NCI-H446 treated with DMSO at 0.1 percent for 48 hours (cell line): Measurements from ENCODE around the gene PTPRN2.
"Not testable (repeated sequence)": the region's sequence is repeated elsewhere in the genome, so short reads cannot be mapped to it uniquely, and the experiment has no call there.

Experiments used
- DNase-seq: peaks from one replicate; lab custom pipeline; 2025; lab: John Stamatoyannopoulos, UW

The PTPRN2 gene

DNA sequence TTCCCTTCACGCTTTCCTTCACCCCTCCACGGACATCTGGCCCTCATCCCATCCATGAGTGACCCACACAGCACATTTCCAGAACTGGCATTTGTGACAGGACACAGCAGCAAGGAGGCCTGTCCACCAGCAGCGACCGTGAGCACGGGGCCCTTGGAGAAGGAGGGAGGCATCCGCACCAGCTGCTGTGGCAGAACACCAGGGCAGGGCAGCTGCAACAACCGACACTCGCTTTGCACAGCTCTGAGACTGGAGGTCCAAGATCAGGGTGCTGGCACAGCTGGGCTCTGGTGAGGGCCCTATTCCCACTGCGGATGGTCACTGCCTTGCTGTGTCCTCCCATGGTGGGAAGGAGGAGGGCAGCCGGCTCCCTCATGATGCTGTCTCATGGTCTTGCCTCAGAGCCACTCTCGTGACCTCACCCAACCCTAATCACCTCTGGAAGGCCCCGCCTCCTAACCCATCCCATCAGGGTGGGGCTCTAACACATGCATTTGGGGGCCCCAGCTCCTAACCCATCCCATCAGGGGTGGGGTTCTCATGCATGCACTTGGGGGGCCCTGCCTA is 36.7 kb downstream of the PTPRN2 start:
- no peak for DNase-seq

DNA sequence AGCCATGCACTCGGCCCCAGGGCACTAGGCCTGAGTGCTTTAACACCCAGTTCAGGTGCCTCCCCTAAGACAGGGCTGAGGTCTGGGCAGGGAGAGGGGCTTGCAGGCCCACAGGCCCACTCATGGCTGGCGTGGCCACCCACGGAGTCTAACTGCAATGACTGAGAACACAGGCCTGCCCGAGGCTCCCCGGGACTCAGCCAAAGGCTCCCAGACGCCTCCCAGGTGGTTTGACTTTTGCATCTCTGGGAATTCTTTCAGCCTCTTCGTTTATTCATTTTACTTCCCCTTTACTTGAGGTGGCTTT is 37.3 kb downstream of the PTPRN2 start:
- no peak for DNase-seq

DNA sequence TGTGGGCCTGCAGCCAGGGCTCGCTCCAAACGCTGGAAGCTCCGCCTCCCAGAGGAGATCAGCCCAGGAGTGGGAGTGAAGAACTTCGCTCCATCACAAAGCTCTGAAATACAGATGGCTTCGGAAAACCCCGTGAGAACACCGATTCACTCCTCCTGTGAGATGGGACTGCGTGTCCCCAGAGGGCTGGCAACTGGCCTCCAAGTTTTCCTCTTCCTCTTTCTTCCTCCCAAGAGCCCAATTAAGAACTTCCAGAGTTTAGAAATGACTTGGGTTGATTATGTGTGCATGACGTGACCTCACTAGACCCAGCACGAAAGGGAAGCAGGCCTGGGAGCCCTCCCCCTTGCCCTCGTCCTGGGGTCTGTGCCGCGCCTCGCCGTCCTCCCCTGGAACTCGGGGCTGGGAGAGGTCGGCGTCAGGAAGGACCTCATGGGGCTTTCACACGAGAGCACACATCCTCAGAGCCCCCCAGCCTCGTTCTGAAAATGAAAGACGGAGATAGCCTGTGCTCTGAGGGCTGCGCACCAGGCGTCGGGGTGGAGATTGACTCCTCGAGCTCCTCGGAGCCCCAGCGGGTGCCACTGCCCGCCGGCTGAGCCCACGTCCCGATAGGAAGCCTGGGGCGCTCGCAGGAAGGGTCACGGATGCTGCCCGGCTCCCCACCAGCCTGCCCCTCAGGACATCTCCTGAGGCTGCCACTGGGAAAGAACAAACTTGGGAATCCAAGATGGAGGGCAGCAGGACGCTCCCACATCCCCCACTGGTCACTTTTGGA is 37.8 kb downstream of the PTPRN2 start:
- DNase-seq: no peak

DNA sequence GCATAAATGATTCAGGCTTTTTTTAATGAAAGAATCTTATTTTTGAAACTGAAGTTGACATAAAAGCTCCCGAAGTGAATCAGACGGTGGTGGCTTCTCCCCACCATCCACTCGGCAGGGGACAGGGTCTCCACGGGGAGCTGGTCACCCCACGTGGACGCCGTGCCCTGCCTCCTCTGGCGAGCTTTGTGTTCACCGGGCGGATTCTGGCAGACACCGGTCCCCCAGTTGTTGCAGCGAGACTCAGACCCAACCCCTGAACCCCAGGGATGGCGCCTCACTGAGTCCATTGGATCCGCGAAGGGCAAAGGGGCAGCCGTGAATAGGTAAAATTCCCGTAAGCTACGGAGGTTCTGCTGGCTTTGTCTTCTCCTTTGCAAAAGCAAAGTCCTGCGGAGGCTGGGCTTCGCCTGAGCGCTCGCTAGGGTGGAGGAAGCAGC is 38.4 kb downstream of the PTPRN2 start:
- DNase-seq: no peak

DNA sequence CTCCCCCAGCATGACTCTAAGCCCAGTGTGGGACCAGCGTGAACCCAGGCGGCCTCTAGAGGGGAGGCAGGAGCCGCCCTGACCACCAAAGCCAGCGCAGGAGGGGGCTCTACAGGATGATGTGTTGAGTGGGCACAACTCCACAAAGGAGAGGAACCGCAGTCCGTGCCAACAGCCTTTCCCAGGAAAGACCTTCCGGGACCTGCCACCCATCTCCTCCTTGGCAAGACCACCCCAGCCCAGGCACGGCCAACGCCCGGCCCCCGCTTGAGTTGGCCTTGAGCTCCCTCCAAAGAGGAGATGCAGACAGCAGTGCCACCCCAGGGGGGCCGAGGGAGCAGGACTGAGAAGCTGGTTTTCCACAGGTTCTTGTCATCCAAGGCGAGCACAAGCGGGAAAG is 38.9 kb downstream of the PTPRN2 start:
- no peak for DNase-seq

DNA sequence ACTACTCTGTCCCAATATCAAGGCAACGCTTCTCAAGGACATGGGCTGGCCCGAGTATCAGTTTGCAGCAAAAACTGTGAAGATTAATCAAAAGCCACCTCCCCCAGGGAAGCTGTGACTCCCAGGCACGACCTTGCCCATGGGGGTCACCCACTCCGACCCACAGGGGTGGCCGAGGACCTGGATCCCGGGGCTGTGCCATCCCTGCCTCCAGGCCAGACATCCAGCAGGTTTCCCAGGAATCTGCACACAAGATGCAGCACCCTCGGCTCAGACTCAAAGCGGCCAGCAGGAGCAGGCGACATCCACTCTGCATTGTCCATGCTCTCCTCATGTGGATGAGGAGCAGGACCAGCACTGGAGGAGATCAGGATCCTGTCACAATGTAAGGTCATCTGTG is 39.8 kb downstream of the PTPRN2 start:
- no peak for DNase-seq

DNA sequence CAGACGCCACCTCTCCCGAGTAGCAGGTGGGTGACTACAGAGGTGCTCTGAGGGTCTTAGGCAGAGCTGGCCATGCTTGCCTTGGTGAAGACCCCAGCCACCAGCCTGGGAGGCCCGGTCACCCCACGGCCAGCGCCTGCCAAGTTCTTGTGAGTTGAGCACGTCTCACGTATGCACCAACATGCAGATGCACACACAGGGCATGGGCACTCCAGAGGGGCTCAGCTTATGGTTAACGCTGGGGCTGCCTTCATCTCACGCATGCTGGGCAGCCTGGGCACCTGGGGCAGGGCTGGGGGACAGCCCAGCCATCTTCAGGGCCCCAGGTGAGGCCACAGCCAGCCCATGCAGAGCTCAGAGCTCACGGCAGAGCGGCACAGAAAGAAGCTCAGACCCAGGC is 41.0 kb downstream of the PTPRN2 start:
- DNase-seq: no peak

DNA sequence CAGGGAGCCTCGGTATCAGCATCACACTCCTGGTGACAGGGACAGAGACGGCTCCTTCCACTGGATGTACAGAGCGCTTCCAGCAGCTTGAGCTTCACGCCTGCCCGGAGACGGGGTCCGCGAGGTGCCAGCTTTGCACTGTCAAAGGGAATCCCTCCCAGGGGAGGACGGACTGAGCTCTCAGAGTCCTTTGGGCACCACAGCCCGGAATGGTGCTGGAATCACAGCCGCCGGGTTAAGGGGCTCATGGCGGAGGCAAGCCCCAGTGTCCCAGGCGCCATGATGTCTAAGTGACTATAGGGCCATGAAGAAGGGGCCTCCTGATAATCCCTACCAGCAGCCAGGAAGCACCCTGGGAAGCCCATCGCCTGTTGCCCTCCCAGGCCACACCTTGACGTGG is 41.4 kb downstream of the PTPRN2 start:
- DNase-seq: no peak

DNA sequence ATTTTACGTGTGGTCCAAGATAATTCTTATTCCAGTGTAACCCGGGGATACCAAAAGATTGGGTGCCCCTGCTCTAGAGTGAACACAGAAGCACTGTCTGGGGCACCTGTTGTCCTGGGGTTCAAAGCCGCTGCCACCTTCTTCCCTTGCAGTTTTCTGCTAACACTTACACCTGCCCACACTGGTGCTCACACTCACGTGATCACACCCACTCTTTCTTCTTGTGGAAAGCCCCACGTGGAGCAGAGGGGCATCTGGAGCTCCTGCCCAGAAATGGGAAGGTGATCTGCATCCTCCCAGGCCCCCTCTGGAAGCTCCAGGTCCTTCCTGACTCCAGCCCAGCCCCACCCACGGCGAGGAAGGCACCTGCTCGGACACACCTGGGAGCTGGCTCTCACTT is 42.9 kb downstream of the PTPRN2 start:
- no peak for DNase-seq

DNA sequence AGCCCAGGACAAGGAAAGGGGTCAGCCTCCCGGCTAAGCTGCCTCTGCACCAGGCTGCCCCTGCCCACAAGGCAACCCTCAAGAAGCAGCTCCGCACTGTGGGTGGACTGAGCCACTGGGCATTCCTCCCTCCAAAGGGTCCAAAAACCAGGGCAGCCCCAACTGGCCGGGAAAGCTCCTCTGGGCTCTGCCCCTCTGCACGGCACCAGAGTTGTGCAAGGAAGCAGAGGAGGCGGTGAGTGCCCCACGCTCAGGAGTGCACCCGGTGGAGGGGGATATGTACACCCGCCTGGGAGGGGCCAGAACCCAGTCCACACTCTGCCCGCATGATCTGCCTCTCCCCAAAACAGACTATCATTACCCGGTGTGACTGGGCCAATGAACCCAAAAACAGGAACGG is 43.8 kb downstream of the PTPRN2 start:
- DNase-seq: no peak

DNA sequence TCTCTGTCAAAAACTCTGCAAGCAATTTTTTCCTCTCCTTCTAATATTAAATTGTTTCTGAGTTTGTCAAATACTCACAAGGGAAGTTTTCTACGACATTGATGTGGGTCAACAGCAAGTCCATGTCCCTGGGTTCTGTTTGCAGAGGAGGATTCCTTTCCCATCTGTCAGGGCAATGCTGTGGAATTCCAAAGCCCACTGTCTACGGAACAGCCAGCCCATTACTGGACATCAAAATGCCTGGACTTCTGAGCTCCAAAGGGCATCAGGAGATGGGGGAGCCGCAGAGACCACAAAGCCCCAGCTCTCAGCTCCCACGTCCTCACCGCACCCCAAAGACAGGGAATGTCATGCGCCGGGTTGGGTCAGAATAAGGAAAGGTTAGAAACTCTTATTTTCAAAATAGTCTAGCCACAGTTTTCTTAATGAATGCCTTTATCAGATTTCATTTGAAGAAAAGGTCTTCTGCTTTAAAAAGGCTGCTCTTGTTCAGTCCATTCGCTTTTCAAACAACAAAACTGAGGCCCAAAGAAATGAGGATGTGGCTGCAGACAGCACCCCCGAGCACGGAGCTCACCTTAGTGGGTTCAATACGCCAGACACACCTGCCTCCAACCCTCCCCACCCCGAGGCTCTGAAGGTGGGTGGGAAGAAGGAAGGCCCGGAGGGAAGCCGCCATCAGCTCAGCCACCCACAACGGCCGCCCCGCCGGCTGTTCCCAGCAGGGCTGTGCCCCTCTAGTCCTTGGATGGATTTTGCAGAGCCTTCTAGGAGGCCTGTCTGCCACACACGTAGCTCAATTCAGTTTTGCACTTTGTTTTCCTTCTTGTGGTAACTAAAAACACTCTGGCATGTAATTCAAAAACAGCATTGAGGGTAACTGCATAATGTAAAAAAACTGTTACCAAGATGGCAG is 44.7 kb downstream of the PTPRN2 start:
- no peak for DNase-seq

DNA sequence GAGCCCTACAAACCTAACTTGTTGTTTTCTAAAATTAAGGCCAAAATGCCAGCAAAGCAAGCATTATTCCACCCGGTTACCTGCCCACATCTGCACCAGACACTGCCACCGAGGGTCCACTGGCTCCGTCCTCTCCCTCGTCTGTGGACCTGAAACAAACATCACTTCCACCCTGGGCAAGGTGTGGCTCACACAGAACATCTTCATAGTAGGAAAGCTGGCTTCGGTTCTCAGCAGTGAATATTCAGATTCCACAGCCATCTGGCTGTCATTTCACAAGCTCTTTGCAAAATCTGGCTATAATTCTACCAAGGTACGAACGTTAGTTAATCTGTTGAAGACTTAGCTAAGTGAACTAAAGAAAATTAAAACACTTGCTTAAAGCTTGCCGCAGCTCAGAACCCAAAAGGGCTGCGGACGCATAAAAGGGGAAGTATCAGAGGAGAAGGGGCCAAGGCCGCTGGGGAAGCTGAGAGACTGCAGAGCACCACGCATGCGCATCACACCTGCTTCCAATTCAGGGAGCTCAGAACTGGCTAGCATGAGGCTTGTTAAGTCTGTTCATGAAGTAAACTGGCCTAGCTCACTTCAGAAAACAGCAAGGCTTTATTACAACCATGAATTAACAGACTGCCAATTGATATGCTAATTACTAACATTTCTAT is 46.1 kb downstream of the PTPRN2 start:
- DNase-seq: no peak

DNA sequence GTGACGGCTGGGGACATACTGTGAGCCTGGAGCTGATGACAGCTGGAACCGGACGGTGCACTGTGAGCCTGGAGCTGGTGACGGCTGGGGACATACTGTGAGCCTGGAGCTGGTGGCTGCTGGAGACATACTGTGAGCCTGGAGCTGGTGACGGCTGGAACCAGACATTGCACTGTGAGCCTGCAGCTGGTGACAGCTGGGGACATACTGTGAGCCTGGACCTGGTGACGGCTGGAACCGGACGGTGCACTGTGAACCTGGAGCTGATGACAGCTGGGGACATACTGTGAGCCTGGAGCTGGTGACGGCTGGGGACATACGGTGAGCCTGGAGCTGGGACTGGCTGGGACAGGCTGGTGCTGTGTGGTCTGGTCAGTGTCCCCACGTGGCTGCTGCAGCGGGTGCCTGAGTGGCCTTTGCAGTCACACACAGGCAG is 47.9 kb downstream of the PTPRN2 start:
- DNase-seq: no peak

DNA sequence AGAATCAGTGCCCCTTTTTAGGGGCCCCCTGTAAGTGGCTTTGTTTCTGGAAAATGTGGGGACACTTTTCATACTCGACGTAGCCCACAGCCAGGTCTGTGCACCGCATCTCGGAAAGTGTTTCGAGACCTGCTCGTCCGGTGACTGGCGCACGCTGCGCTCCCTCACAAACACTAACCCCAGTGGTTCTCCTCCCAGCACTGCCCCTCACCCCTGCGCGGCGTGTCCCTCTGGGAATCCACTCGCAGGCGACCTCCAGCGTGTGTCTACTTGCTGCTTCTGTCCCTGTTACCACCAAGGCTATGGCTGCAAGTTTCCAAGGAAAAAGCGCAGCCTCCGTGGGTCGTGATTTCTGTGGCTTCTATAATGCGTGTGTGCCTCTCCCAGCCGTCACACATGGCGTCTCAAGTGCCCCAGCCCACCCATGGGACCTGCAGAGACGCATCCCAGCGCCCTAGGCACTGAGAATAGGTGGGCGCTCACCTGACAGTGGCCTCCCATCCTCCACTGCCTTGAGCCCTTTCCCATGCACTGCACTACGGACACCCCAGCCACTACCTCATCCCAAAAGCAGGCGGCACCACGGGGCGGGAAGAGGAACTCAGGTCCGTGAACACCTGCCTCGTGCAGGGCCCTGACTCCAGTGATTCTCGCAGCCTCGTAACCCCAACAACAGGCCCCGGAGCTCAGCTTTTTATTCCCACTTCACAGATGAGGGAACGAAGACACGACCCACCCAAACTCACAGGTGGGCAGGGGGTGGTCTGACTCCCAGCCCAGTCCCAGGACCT is 49.3 kb downstream of the PTPRN2 start:
- DNase-seq: no peak

DNA sequence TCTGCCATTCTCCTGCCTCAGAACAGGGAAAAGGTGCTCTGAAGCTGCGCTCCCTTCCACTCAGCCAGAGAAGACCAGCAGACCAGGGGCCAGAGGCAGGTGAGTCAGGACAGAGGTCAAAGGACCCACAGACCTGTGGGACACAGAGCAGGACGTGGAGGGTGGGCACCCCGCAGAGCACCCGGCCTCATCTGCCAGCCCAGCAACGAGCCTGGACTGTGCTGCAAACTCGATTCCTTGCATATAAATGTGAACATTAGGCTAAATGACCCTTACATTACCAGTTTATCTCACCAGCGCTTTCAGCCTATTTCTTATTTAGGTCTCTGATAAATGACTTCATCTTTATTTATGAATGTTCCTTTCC is 50.1 kb downstream of the PTPRN2 start:
- no peak for DNase-seq

DNA sequence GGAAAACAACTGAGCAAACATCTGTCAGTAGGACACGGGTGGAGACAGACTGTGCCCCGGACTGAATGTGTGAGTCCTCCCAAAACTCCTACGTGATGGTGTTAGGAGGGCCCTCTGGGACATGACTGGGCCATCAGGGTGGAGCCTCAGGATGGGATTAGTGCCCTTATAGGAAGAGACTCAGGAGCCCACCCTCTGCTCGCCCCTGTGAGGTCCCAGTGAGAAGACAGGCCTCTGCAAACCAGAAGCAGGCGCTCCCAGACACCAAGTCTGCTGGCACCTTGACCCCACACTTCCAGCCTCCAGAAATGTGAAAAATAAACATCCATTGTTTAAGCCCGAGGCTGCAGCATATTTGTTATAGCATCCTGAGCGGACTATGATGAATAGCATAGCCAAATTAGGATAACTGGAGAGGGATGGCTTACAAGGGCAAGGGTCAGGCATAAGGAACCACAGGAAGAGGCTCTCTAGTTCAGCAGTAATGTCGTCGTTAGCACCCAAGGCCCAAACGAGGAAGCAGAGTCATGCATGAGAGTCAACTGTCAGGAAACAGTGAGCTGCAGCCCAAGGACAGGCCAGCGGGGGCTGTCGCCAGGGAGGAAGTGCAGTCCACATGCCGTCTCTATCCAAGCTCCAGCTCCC is 50.6 kb downstream of the PTPRN2 start:
- DNase-seq: no peak

DNA sequence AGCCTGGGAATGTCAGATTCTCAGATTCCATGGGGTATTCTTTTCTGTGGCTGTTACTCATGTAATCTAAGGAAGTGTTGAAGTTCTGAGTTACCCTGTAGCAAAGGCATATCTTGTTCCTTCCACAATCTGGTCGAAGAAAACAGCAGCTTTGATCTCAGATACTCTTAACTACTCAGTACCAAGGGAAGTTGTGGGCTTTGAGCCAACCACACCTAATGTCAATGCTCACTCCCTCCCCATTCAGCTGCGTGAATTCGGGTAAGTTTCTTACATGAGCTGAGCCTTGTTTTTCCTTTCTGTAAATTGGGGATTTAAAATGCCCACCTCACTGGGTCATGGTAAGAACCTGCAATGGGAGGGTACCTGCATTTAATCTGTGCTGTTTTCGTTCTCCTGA is 52.5 kb downstream of the PTPRN2 start:
- no peak for DNase-seq

DNA sequence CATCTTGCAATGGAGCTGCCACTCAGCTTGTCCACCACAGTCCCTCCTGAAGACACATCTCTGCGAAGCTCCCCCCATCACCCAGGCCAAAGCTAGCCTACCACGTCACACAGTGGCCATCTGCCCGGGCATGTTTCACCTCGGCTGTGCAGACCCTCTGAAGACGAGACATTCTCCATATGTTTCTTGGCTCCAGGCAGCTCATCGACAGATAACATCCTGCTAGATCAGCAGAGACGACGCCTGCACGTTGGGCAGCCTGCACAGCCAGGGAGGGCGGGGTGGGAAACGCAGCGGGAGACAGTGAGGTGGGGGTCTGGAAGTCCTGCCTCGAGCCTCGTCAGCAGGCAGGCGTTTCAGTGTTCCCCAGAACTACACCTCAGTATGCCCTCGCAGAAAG is 53.0 kb downstream of the PTPRN2 start:
- DNase-seq: no peak

DNA sequence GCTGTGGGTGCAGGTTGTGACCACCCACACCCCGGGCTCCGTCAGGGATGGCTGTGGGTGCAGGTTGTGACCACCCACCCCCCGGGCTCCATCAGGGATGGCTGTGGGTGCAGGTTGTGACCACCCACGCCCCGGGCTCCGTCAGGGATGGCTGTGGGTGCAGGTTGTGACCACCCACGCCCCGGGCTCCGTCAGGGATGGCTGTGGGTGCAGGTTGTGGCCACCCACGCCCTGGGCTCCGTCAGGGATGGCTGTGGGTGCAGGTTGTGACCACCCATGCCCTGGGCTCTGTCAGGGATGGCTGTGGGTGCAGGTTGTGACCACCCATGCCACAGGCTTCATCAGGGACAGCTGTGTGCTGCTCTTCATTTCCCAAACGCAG is 53.5 kb downstream of the PTPRN2 start:
- DNase-seq: not testable (repeated sequence)

DNA sequence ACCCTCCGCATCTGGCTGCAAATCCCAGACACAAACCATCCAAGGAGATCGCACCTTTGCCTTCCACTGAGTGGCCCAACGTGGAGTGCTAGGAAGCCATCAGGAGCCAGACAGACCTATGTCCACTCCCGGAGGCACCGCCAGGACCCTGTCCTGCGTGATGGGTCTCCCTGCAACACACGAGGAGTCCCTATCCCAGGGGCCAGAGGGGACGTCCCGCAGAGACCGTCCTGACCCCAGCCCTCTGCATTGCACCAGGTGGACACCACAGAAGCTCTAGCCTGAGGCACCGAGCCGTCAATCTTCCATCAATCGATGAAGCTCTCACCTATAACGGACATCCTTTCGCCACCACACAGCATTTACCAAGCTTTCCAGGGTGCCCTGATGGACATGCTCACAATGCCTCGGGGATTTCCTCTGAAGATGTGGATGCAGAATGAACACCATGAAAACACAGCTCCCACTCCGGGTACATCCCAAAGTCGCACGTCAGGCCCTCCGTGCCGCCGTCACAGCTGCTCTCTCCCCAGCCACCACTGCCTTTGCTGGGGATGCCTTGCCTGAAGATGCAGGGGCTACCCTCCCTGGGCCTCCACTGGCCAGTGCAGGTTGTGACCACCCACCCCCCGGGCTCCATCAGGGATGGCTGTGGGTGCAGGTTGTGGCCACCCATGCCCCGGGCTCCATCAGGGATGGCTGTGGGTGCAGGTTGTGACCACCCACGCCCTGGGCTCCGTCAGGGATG is 54.1 kb downstream of the PTPRN2 start:
- DNase-seq: no peak
